ENCODE results near the gene PRMT1. TPM values are rescaled to one million over a fixed set of nuclear protein-coding genes. Genes with fewer than 3 reads are reported as not detected.

PRMT1 gene
- polyA plus RNA-seq, 1 experiment = 287 TPM

- Histone ChIP-seq H3K4me3 (ENCODE audit: low read depth, low read length) (no peak overlapping the region), H3K27me3 (ENCODE audit: control insufficient read depth, insufficient read depth, low read length) (no peaks in the 10 kb centered on the region), H3K27ac (ENCODE audit: low read depth, low read length) (peak overlapping the region; percentile 39), H3K9me3 (ENCODE audit: control insufficient read depth, insufficient read depth, low read length) (no peaks in the 10 kb centered on the region)
- POLR2A ChIA-PET = no interaction called here
- CTCF ChIA-PET = interaction anchor here (0.6 to 1.4 kb wide), 3 partner anchors 10 to 67 kb away, joined by 3 to 9 read pairs (median 3); no protein-coding TSS in a partner anchor
- DNase-seq (ENCODE audit: low read depth, low spot score) = no peak
- TF ChIP-seq CTCF (IDR thresholded peaks at IDR 0.05; ENCODE audit: low read depth, low read length) = no peak
Observed at GRCh38 chr19:49727217-49728030, 50.4 kb downstream of the PRMT1 start.

- POLR2A ChIA-PET = no interaction called here
- CTCF ChIA-PET = interaction anchor here (1.6 kb wide), 1 partner anchor 49 kb away, joined by 4 read pairs; no protein-coding TSS in a partner anchor
- no peak for DNase-seq (ENCODE audit: low read depth, low spot score)
Observed at GRCh38 chr19:49730166-49730565, 53.1 kb downstream of the PRMT1 start.

More at GRCh38 chr19:49730166-49730565, 53.1 kb downstream of the PRMT1 start:
- TF ChIP-seq CTCF (IDR thresholded peaks at IDR 0.05; ENCODE audit: low read depth, low read length) = no peak
- Histone ChIP-seq H3K4me3 (ENCODE audit: low read depth, low read length) (no peak overlapping the region), H3K27me3 (ENCODE audit: control insufficient read depth, insufficient read depth, low read length) (no peaks in the 10 kb centered on the region), H3K9me3 (ENCODE audit: control insufficient read depth, insufficient read depth, low read length) (no peaks in the 10 kb centered on the region), H3K27ac (ENCODE audit: low read depth, low read length) (no peak overlapping the region)

Small RNA genes lying within 50 kb of the gene (small RNA-seq; reads per million reads assigned to genes)
- not detected for gene MIR5088 (ENCODE audit: insufficient read length, low read depth)

Other genes with a start within 250 kb of the PRMT1 start
- gene SLC17A7, start 235.7 kb upstream of the PRMT1 start, polyA plus RNA-seq (2011; rRNA removed) = 0.02 and 0.04 TPM in 2 replicates
- 60.3 and 62.5 TPM in 2 replicates for gene PIH1D1, start 225.5 kb upstream of the PRMT1 start, polyA plus RNA-seq (2011; rRNA removed)
- 4.1 and 4.3 TPM in 2 replicates for gene ALDH16A1, start 224.0 kb upstream of the PRMT1 start, polyA plus RNA-seq (2011; rRNA removed)
- gene FLT3LG, start 203.1 kb upstream of the PRMT1 start, polyA plus RNA-seq (2011; rRNA removed) = 3.7 and 5.9 TPM in 2 replicates
- gene RPL13A, start 189.7 kb upstream of the PRMT1 start, polyA plus RNA-seq (2011; rRNA removed) = 3,816 and 4,938 TPM in 2 replicates
- 1,562 and 2,122 TPM in 2 replicates for gene RPS11, start 180.8 kb upstream of the PRMT1 start, polyA plus RNA-seq (2011; rRNA removed)
- 46.1 and 68.1 TPM in 2 replicates for gene FCGRT, start 164.6 kb upstream of the PRMT1 start, polyA plus RNA-seq (2011; rRNA removed)
- gene RCN3, start 149.3 kb upstream of the PRMT1 start, polyA plus RNA-seq (2011; rRNA removed) = 14.7 and 29.4 TPM in 2 replicates
- gene NOSIP, start 96.7 kb upstream of the PRMT1 start, polyA plus RNA-seq (2011; rRNA removed) = 43.9 and 77.5 TPM in 2 replicates
- gene PRRG2, start 96.0 kb upstream of the PRMT1 start, polyA plus RNA-seq (2011; rRNA removed) = 0.31 and 0.35 TPM in 2 replicates
- gene PRR12, start 86.1 kb upstream of the PRMT1 start, polyA plus RNA-seq (2011; rRNA removed) = 0.36 and 0.66 TPM in 2 replicates
- gene RRAS, start 37.1 kb upstream of the PRMT1 start, polyA plus RNA-seq (2011; rRNA removed) = 64.2 and 93.3 TPM in 2 replicates
- 2.5 and 3.5 TPM in 2 replicates for gene SCAF1, start 35.1 kb upstream of the PRMT1 start, polyA plus RNA-seq (2011; rRNA removed)
- 33.5 and 54.9 TPM in 2 replicates for gene IRF3, start 11.4 kb upstream of the PRMT1 start, polyA plus RNA-seq (2011; rRNA removed)
- 8.8 and 10.9 TPM in 2 replicates for gene BCL2L12, start 11.3 kb upstream of the PRMT1 start, polyA plus RNA-seq (2011; rRNA removed)
- 0.19 and 0.33 TPM in 2 replicates for gene ADM5, start 12.3 kb downstream of the PRMT1 start, polyA plus RNA-seq (2011; rRNA removed)
- gene CPT1C, start 13.8 kb downstream of the PRMT1 start, polyA plus RNA-seq (2011; rRNA removed) = 20.3 and 24.2 TPM in 2 replicates
- gene TSKS, start 86.0 kb downstream of the PRMT1 start, polyA plus RNA-seq (2011; rRNA removed) = not detected in 2 replicates
- 59.1 and 82.2 TPM in 2 replicates for gene AP2A1, start 89.7 kb downstream of the PRMT1 start, polyA plus RNA-seq (2011; rRNA removed)
- gene FUZ, start 136.0 kb downstream of the PRMT1 start, polyA plus RNA-seq (2011; rRNA removed) = 6.9 and 9.0 TPM in 2 replicates
- gene MED25, start 141.0 kb downstream of the PRMT1 start, polyA plus RNA-seq (2011; rRNA removed) = 12.6 and 20.3 TPM in 2 replicates
- gene PTOV1, start 173.9 kb downstream of the PRMT1 start, polyA plus RNA-seq (2011; rRNA removed) = 37.6 and 58.5 TPM in 2 replicates
- gene PNKP, start 190.3 kb downstream of the PRMT1 start, polyA plus RNA-seq (2011; rRNA removed) = 13.0 and 13.1 TPM in 2 replicates
- 27.5 and 33.1 TPM in 2 replicates for gene AKT1S1, start 200.1 kb downstream of the PRMT1 start, polyA plus RNA-seq (2011; rRNA removed)
- gene TBC1D17, start 200.4 kb downstream of the PRMT1 start, polyA plus RNA-seq (2011; rRNA removed) = 15.6 and 23.0 TPM in 2 replicates
- gene IL4I1, start 219.6 kb downstream of the PRMT1 start, polyA plus RNA-seq (2011; rRNA removed) = 0.30 and 0.92 TPM in 2 replicates